Loucy (cell line): Measurements from ENCODE around the gene TMEM273.

Experiments
- H2AFZ ChIP-seq: fragments of 200-600 bp; sonication (generic); 2 replicates; pipeline ENCODE4 v1.6.0; 2016; ENCODE audit warnings: antibody characterized with exemption, mild to moderate bottlenecking, low read length, moderate library complexity
- H3F3A ChIP-seq: fragments of 200-600 bp; 2 replicates; pipeline ENCODE4 v1.6.0; 2016; ENCODE audit warnings: antibody characterized with exemption, low read depth, mild to moderate bottlenecking
- H3K27me3 ChIP-seq: fragments of 200-600 bp; sonication (generic); 2 replicates; pipeline ENCODE4 v1.6.1; 2014; ENCODE audit warnings: low read length, mild to moderate bottlenecking; ENCODE audit not compliant: insufficient read depth, poor library complexity, severe bottlenecking
- H3K36me3 ChIP-seq: fragments of 200-600 bp; sonication (generic); 2 replicates; pipeline ENCODE4 v1.6.1; 2016; ENCODE audit warnings: low read length; ENCODE audit not compliant: insufficient read depth
- H3K4me1 ChIP-seq: fragments of 200-600 bp; sonication (generic); 2 replicates; pipeline ENCODE4 v1.5.1; 2014; ENCODE audit warnings: low read length, mild to moderate bottlenecking; ENCODE audit not compliant: insufficient read depth, poor library complexity, severe bottlenecking
- H3K4me2 ChIP-seq: fragments of 200-600 bp; sonication (generic); 2 replicates; pipeline ENCODE4 v1.6.0; 2014; ENCODE audit warnings: antibody characterized with exemption, low read length, low read depth, mild to moderate bottlenecking; ENCODE audit not compliant: poor library complexity, severe bottlenecking
- H3K4me3 ChIP-seq: fragments of 200-600 bp; sonication (generic); 2 replicates; pipeline ENCODE4 v1.5.1; 2014; ENCODE audit warnings: low read length, mild to moderate bottlenecking, mixed read lengths; ENCODE audit not compliant: poor library complexity, severe bottlenecking
- H3K79me2 ChIP-seq: fragments of 200-600 bp; sonication (generic); 2 replicates; pipeline ENCODE4 v1.6.1; 2014; ENCODE audit warnings: low read length; ENCODE audit not compliant: insufficient read depth
- H3K9ac ChIP-seq: fragments of 200-600 bp; sonication (generic); 2 replicates; pipeline ENCODE4 v1.6.0; 2014; ENCODE audit warnings: mild to moderate bottlenecking, low read depth, low read length, moderate library complexity; ENCODE audit not compliant: poor library complexity, severe bottlenecking
- H3K9me2 ChIP-seq: fragments of 200-600 bp; sonication (generic); replicated peaks from 2 replicates; pipeline ENCODE4 v1.6.1; 2016; ENCODE audit warnings: low read depth, low read length, mixed read lengths
- H3K9me3 ChIP-seq: fragments of 200-600 bp; sonication (generic); 2 replicates; pipeline ENCODE4 v1.6.1; 2014; ENCODE audit warnings: mild to moderate bottlenecking, antibody characterized with exemption, low read length, low read depth; ENCODE audit not compliant: insufficient read depth
- H4K20me1 ChIP-seq: fragments of 200-600 bp; sonication (generic); 2 replicates; pipeline ENCODE4 v1.6.0; 2014; ENCODE audit warnings: antibody characterized with exemption, low read length, mild to moderate bottlenecking; ENCODE audit not compliant: insufficient read depth, poor library complexity, severe bottlenecking
- EZH2phosphoT487 ChIP-seq: fragments of 200-600 bp; IDR thresholded peaks from 2 replicates; pipeline ENCODE4 v1.6.1; 2018; ENCODE audit warnings: antibody characterized with exemption, mild to moderate bottlenecking, moderate library complexity, borderline replicate concordance
- TF ChIP-seq, protein P1 (sequence below): fragments of 200-600 bp; sonication (generic); conservative IDR thresholded peaks from 2 replicates; pipeline ENCODE4 v1.5.1; 2014; ENCODE audit warnings: mild to moderate bottlenecking, antibody characterized with exemption, low read length

Gene TMEM273

DNA sequence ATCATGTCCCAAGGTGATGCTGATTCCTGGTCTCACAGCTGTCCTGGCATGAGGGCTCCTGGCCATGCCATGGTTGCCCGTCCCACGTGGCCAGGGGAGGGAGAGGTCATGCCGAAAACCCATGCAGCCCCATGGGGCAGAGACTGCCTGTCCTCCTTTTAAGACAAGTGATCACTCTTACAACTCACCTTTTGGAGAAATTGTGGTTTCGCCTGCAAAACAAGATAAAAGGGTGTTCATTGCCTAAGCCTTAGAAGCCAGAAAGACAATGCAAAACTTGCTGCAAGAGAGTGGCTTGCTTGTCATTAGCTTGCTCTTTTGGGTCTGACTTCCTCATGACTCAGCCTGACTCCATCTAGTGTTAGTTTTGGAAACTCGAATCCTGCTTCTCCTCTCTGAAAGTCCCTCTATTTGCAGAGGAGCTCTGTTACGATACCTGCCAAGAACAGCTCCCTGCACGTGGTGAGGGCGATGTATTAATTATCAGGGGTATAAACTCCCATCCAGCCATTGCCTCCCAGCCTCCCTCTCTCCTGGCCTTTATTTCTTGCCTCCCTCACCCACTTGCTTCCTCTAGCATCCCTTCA lies 26.7 kb downstream of the TMEM273 start:
- H3K9me2 ChIP-seq, result no peaks in the 10 kb centered on the region
- no peaks in the 10 kb centered on the region for H3F3A ChIP-seq
- H3K9me3 ChIP-seq, result no peaks in the 10 kb centered on the region
- no peaks in the 10 kb centered on the region for H3K27me3 ChIP-seq
- H2AFZ ChIP-seq, result no peak overlapping the region
- H3K9ac ChIP-seq, result no peak overlapping the region
- H3K79me2 ChIP-seq, result no peaks in the 10 kb centered on the region
- H3K4me1 ChIP-seq, result peaks cover 7% of the 10 kb centered on the region
- no peaks in the 10 kb centered on the region for H4K20me1 ChIP-seq
- H3K36me3 ChIP-seq, result no peaks in the 10 kb centered on the region
- no peak overlapping the region for H3K4me2 ChIP-seq
- no peak overlapping the region for H3K4me3 ChIP-seq
- no peak for TF ChIP-seq EZH2phosphoT487
- TF ChIP-seq, protein P1, sequence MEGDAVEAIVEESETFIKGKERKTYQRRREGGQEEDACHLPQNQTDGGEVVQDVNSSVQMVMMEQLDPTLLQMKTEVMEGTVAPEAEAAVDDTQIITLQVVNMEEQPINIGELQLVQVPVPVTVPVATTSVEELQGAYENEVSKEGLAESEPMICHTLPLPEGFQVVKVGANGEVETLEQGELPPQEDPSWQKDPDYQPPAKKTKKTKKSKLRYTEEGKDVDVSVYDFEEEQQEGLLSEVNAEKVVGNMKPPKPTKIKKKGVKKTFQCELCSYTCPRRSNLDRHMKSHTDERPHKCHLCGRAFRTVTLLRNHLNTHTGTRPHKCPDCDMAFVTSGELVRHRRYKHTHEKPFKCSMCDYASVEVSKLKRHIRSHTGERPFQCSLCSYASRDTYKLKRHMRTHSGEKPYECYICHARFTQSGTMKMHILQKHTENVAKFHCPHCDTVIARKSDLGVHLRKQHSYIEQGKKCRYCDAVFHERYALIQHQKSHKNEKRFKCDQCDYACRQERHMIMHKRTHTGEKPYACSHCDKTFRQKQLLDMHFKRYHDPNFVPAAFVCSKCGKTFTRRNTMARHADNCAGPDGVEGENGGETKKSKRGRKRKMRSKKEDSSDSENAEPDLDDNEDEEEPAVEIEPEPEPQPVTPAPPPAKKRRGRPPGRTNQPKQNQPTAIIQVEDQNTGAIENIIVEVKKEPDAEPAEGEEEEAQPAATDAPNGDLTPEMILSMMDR, result peak; percentile 57

DNA sequence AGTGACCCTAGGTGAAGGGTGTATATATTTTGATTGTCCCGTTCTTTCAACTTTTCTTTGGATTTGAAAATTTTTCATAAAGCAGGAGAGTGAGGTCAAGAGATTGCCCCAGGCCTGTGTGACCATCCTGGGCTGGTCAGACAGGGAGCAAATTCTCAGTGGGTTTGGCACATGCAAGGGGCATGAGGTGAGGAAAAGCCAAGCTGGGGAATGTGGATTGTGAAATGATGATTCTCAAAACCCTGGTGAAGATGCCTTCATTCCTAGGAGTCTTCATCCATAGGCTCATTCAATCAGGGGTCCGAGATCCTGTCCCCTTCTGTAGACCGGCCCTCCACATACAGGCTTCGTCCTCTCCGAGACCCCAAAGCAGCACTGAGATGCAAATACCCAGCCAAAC lies 27.4 kb downstream of the TMEM273 start:
- Histone ChIP-seq H3K4me2 (no peak overlapping the region), H2AFZ (no peak overlapping the region), H3F3A (no peaks in the 10 kb centered on the region), H3K4me3 (no peak overlapping the region), H3K9ac (no peak overlapping the region), H3K36me3 (no peaks in the 10 kb centered on the region), H3K9me2 (no peaks in the 10 kb centered on the region), H3K27me3 (no peaks in the 10 kb centered on the region), H3K4me1 (peaks cover 7% of the 10 kb centered on the region), H3K9me3 (no peaks in the 10 kb centered on the region), H3K79me2 (no peaks in the 10 kb centered on the region), H4K20me1 (no peaks in the 10 kb centered on the region)
- TF ChIP-seq, protein P1, result no peak
- no peak for TF ChIP-seq EZH2phosphoT487

DNA sequence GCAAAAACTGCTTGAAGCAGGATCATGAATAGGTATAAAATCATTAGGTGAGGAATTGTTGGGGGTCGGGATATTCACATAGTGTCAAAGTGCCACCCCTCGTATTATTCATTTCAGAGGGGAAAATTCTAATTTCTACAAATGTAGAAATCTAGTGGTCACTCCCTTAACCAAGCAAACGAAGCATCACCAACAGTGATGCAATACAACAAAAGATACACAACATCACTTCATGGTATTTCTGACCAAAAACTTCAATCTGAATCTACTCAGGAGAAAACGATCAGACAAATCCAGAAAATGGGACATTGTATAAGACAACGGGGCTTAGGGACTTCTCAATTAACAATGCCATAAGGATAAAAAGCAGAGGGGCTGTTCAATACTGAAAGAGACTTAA lies 28.1 kb downstream of the TMEM273 start:
- no peak overlapping the region for H2AFZ ChIP-seq
- H3F3A ChIP-seq, result no peaks in the 10 kb centered on the region
- H3K4me3 ChIP-seq, result no peak overlapping the region
- no peaks in the 10 kb centered on the region for H4K20me1 ChIP-seq
- no peaks in the 10 kb centered on the region for H3K79me2 ChIP-seq
- H3K4me2 ChIP-seq, result no peak overlapping the region
- H3K27me3 ChIP-seq, result no peaks in the 10 kb centered on the region
- H3K4me1 ChIP-seq, result peaks cover 7% of the 10 kb centered on the region
- TF ChIP-seq, protein P1, result no peak
- TF ChIP-seq EZH2phosphoT487, result no peak
- H3K9me2 ChIP-seq, result no peaks in the 10 kb centered on the region
- H3K9ac ChIP-seq, result no peak overlapping the region
- no peaks in the 10 kb centered on the region for H3K36me3 ChIP-seq
- no peaks in the 10 kb centered on the region for H3K9me3 ChIP-seq
